Suprapubic skin (tissue), 3 donors: ENCODE data around the gene SUGP1.

Source experiments
- CTCF ChIP-seq, 2 donors: fragments of 200-600 bp in 1 of 2; fragments of 450-650 bp in 1 of 2; sonication (generic) in 1 of 2; IDR thresholded peaks; one replicate each; pipeline ENCODE4 v1.5.1; 2016 to 2019; ENCODE audit warnings: antibody characterized with exemption in 2 of 2, mild to moderate bottlenecking in 1 of 2, moderate library complexity in 1 of 2
- EP300 ChIP-seq: sonication (generic); formaldehyde crosslinking; IDR thresholded peaks from one replicate; pipeline ENCODE4 v1.6.1; 2017; ENCODE audit warnings: antibody characterized with exemption
- POLR2A ChIP-seq, 2 donors: fragments of 450-650 bp; IDR thresholded peaks; one replicate each; pipeline ENCODE4 v1.6.1; 2017; ENCODE audit warnings: antibody characterized with exemption in 2 of 2, mild to moderate bottlenecking in 2 of 2, moderate library complexity in 2 of 2

- TF ChIP-seq CTCF (IDR thresholded peaks at IDR 0.05) (no peak), POLR2A (IDR thresholded peaks at IDR 0.05) (no peak), EP300 (no peak)
Measured at GRCh38 chr19:19297759-19298158, 22.6 kb downstream of the SUGP1 start.
